Naive B cell (primary cell): Measurements from ENCODE around the gene CYGB. TPM values are rescaled to one million over a fixed set of nuclear protein-coding genes. Genes with fewer than 3 reads are reported as not detected.
"Not testable (repeated sequence)": the region's sequence is repeated elsewhere in the genome, so short reads cannot be mapped to it uniquely, and the experiment has no call there.

Experiments used
- ATAC-seq, 2 donors: fragments of 150-1000 bp; cut with Tn5 transposase; 2 replicates each; pipeline ENCODE4 v1.10.0; 2021; ENCODE audit warnings: low read depth in 2 of 2, mild to moderate bottlenecking in 2 of 2, moderate library complexity in 2 of 2
- DNase-seq: peaks from one replicate; pipeline ENCODE4 v3.0.0; 2022
- H3K27ac Mint-ChIP-seq, 6 donors: one replicate each; pipeline ENCODE4 v1.8.0; 2020 to 2022; ENCODE audit warnings: mild to moderate bottlenecking in 6 of 6, mixed read lengths in 6 of 6, moderate library complexity in 5 of 6, inconsistent platforms in 2 of 6
- H3K27me3 Mint-ChIP-seq, 3 donors: one replicate each; pipeline ENCODE4 v1.8.0; 2021 to 2022; ENCODE audit warnings: mixed read lengths in 3 of 3, mild to moderate bottlenecking in 1 of 3
- H3K36me3 Mint-ChIP-seq, 2 donors: one replicate each; pipeline ENCODE4 v1.8.0; 2020 to 2022; ENCODE audit warnings: mixed read lengths in 2 of 2, inconsistent platforms in 1 of 2, mild to moderate bottlenecking in 1 of 2
- H3K4me1 Mint-ChIP-seq, 3 donors: one replicate each; pipeline ENCODE4 v1.8.0; 2020 to 2022; ENCODE audit warnings: mixed read lengths in 3 of 3, inconsistent platforms in 1 of 3, mild to moderate bottlenecking in 1 of 3, moderate library complexity in 1 of 3
- H3K4me3 Mint-ChIP-seq, 8 donors: one replicate each; pipeline ENCODE4 v1.8.0; 2020 to 2022; ENCODE audit warnings: mild to moderate bottlenecking in 8 of 8, mixed read lengths in 8 of 8, moderate library complexity in 8 of 8, inconsistent platforms in 2 of 8
- H3K9me3 Mint-ChIP-seq, 7 donors: one replicate each; pipeline ENCODE4 v1.8.0; 2020 to 2022; ENCODE audit warnings: mixed read lengths in 7 of 7, mild to moderate bottlenecking in 5 of 7, inconsistent platforms in 2 of 7, moderate library complexity in 1 of 7
- polyA plus RNA-seq, 6 donors: library from polyadenylated mRNA; unstranded; fragments of 300-500 nt; fragmentation: Illumina TruSeq; gene quantifications; one replicate each; pipeline ENCODE4 v1.2.3, GENCODE V29; 2021; ENCODE audit warnings: low read depth in 6 of 6

CYGB gene
- polyA plus RNA-seq, 6 donors from 2014 or later, result 0.21 to 2.4 (median 0.79) TPM

DNA sequence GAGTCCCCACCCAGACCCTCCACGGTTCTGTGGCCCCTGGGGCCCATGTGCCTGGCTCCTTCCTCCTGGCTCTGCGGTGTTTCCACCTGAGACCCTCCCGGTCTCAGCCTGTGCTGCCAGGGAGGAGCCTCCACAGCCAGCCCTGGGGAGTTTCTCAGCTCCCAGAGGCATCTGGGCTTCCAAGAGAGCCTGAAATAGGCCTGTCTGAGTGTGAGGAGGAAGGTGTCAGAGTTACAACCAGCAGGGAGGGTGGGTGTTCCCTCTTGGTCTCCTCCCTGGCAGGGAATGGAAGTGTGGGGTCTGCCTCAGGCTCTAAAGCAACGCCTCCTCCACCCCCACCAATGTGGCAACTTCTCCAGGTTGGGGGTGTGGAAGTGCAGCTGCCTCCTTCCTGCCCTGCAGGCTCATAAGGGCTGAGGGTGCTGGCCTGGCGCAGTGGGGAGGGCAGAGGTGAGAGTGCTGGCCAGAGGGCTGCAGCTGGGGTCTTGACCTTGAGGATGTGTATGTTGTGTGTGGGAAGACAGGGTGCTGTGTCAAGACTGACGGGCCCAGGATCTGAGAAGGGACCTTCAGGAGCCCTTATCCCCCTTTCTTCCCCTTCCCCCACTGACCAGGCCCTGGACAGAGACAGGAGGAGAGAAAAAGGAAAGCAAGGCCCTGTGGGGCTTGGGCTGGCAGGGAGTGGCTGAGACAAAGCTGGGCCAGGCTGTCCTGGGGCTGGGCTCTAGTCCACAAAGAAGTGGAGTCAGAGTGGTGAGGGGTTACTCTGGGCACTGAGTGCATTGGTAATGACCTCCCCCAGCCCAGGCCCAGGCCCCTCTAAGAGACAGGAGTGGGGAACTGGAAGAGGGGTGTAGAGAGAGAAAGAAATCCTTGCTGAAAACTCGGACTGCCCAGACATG lies 2.4 kb downstream of the CYGB start:
- ATAC-seq (no peak), DNase-seq (no peak)
- Mint-ChIP-seq H3K9me3 (no peaks in the 10 kb centered on the region), H3K36me3 (peaks cover 0 to 3% of the 10 kb centered on the region in 2 donors), H3K27me3 (peaks cover 13 to 32% (median 14%) of the 10 kb centered on the region in 3 donors), H3K4me1 (peaks cover 25 to 46% (median 34%) of the 10 kb centered on the region in 3 donors), H3K4me3 (peak overlapping the region in 1 of 8 donors; percentile 12), H3K27ac (peak overlapping the region in 2 of 6 donors; percentile 37 to 74)

DNA sequence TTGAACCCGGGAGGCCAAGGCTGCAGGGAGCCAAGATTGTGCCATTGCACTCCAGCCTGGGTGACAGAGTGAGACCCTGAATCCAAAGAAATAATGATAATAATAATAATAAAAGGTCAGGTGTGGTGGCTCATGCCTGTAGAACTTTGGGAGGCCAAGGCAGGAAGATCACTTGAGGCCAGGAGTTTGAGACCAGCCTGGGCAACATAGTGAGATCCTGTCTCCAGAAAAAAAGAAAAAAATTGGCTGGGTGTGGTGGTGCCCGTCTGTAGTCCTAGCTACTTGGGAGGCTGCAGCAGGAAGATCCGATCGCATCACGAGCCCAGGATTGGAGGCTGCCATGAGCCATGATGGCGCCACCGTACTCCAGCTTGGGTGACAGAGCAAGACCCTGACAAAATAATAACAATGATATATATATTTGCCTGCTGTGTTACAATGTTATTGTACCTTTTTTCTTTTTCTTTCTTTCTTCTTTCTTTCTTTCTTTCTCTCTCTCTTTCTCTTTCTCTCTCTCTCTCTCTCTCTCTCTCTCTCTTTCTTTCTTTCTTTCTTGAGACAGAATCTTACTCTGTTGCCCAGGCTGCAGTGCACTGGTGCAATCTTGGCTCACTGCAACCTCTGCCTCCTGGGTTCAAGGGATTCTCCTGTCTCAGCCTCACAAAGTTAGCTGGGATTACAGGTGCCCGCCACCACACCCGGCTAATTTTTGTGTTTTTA lies 3.7 kb downstream of the CYGB start:
- not testable (repeated sequence) for H3K9me3 Mint-ChIP-seq, ATAC-seq, DNase-seq, H3K36me3 Mint-ChIP-seq, H3K4me3 Mint-ChIP-seq
- peaks cover 27 to 46% (median 31%) of the 10 kb centered on the region in 3 donors for H3K4me1 Mint-ChIP-seq
- peak overlapping the region in 1 of 6 donors; percentile 50 for H3K27ac Mint-ChIP-seq
- peaks cover 4 to 22% (median 5%) of the 10 kb centered on the region in 3 donors for H3K27me3 Mint-ChIP-seq

DNA sequence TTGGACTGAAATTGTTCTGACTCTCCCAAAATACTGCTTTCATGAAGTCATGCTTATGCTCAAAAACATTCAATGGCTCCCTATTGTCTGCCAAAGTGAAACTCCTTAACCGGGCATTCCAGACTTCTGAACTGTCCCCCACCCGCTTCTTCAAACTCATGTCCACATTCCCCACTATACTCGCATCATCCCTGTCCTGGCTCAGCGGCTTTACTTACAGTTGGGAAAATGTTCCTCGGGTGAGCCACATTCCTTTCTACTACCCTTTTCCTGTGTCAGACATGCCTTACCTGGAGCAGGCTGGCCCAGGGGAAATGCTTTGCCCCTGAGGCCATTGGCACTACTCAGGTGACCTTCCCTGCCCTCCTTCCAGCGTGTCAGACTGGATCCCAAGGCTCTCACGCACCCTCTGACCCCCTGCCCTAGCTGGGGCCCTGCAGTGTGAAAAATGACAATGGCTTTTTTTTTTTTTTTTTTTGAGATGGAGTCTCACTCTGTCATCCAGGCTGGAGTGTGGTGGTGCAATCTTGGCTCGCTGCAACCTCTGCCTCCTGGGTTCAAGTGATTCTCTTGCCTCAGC lies 5.3 kb downstream of the CYGB start:
- peaks cover 33 to 56% (median 38%) of the 10 kb centered on the region in 3 donors for H3K4me1 Mint-ChIP-seq
- ATAC-seq (no peak), DNase-seq (no peak)
- peak overlapping the region in 7 of 8 donors; percentile 29 to 80 (median 56) for H3K4me3 Mint-ChIP-seq
- peaks cover 0 to 16% (median 5%) of the 10 kb centered on the region in 3 donors for H3K27me3 Mint-ChIP-seq
- H3K36me3 Mint-ChIP-seq, result no peaks in the 10 kb centered on the region
- no peaks in the 10 kb centered on the region for H3K9me3 Mint-ChIP-seq
- peak overlapping the region in 5 of 6 donors; percentile 59 to 90 (median 82) for H3K27ac Mint-ChIP-seq

DNA sequence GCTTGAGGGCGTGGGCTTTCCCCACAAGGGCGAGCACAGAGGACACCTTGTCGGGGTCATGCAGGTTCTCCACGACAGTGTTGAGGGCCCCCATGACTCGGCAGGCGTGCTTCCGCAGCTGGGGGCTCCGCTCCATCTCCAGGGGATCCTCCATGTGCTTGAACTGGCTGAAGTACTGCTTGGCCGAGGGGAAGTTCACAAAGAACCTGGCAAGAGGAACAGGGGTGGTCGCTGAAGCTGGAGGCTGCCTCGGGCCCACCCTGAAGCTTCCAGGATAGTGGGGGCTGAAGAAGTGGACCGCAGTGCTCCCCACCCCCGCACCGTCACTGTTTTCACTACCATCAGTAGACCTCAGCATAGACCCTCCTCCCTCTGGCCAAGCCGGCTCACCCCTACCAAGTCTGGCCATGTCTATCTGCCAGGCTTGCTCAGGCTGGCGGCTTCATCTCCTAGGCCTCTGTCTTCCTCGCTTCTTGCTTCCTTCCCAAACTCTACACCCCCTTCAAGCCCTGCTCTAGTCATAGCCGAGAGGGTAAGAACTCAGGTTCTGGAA lies 5.9 kb downstream of the CYGB start:
- Mint-ChIP-seq H3K9me3 (no peaks in the 10 kb centered on the region), H3K4me1 (peaks cover 35 to 55% (median 36%) of the 10 kb centered on the region in 3 donors), H3K27ac (peak overlapping the region in 5 of 6 donors; percentile 59 to 90 (median 84)), H3K4me3 (peak overlapping the region; percentile 19 to 80 (median 53)), H3K36me3 (no peaks in the 10 kb centered on the region), H3K27me3 (peaks cover 0 to 11% (median 4%) of the 10 kb centered on the region in 3 donors)
- DNase-seq (no peak), ATAC-seq (no peak)

DNA sequence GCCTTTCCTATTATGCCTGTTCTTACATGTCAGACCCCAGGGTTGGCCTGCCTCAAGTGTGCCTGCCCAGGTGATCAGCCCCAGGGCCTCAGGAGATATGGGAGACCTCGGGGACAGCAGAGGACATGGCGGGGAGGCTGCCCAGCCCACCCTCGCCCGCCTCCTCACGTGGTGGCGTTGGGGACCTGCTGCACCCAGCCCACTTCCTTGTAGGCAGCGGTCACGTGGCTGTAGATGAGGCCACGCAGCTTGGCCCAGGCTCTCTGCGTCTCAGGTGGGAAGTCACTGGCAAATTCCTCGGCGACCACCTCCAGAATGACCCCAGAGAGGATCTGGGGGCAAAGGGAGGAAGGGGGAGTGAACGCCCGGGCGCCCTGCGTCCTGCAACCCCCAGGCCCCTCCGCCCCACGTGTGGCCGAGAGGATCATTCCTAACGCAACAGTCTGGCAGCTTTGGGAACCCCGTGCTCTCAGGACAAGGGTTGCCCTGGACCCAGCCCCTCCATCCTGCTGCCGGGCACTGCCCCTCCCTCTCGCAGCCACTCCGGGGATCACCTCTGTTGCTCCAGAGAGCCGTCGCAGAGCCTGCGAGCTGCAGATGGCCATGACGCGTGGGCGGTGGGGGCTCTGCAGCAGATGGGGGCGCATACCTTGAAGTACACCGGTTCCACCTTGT lies 6.6 kb downstream of the CYGB start:
- H3K4me3 Mint-ChIP-seq, result peak overlapping the region in 3 of 8 donors; percentile 10 to 85 (median 77)

DNA sequence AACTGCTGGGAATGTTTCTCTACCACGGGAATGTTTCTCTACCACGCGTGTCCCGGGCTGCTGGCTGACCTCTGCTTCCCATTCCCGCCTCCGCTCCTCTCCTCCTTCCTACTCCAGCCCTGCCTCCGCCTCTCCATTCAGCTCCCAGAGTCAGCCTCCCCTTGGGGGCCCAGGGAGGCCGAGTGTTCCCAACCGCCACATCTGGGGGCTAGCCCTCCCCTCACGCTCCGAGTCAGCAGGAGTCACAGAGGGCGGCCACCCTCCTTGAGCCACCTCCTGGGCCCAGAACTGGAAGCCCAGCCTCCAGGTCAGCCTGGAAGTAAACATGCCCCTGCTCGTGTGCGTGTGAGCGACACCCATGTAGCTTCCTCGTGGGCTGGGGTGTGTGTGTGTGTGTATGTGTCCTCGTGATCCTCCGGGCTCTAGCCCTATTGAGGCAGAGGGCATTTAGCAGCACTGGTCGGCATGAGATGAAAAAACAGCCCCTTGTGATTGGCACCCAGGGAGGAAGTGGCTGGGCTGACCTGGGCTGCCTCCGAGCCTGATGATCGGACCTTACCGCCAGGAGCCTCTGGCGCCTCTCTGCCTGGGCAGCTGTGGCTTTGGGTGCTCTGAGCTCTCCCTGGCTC lies 7.3 kb downstream of the CYGB start:
- no peaks in the 10 kb centered on the region for H3K9me3 Mint-ChIP-seq
- ATAC-seq (no peak), DNase-seq (no peak)
- peak overlapping the region; percentile 49 to 99 (median 94) for H3K27ac Mint-ChIP-seq
- no peaks in the 10 kb centered on the region for H3K36me3 Mint-ChIP-seq
- H3K4me1 Mint-ChIP-seq, result peaks cover 27 to 47% (median 39%) of the 10 kb centered on the region in 3 donors
- H3K27me3 Mint-ChIP-seq, result peaks cover 0 to 3% (median 0%) of the 10 kb centered on the region in 3 donors
- peak overlapping the region; percentile 56 to 85 (median 76) for H3K4me3 Mint-ChIP-seq

More for the DNA sequence above, 6.6 kb downstream of the CYGB start:
- no peaks in the 10 kb centered on the region for H3K9me3 Mint-ChIP-seq
- no peak for DNase-seq
- peaks cover 0 to 5% (median 0%) of the 10 kb centered on the region in 3 donors for H3K27me3 Mint-ChIP-seq
- no peak for ATAC-seq
- peak overlapping the region in 5 of 6 donors; percentile 49 to 99 (median 93) for H3K27ac Mint-ChIP-seq
- peaks cover 31 to 50% (median 37%) of the 10 kb centered on the region in 3 donors for H3K4me1 Mint-ChIP-seq
- H3K36me3 Mint-ChIP-seq, result no peaks in the 10 kb centered on the region

DNA sequence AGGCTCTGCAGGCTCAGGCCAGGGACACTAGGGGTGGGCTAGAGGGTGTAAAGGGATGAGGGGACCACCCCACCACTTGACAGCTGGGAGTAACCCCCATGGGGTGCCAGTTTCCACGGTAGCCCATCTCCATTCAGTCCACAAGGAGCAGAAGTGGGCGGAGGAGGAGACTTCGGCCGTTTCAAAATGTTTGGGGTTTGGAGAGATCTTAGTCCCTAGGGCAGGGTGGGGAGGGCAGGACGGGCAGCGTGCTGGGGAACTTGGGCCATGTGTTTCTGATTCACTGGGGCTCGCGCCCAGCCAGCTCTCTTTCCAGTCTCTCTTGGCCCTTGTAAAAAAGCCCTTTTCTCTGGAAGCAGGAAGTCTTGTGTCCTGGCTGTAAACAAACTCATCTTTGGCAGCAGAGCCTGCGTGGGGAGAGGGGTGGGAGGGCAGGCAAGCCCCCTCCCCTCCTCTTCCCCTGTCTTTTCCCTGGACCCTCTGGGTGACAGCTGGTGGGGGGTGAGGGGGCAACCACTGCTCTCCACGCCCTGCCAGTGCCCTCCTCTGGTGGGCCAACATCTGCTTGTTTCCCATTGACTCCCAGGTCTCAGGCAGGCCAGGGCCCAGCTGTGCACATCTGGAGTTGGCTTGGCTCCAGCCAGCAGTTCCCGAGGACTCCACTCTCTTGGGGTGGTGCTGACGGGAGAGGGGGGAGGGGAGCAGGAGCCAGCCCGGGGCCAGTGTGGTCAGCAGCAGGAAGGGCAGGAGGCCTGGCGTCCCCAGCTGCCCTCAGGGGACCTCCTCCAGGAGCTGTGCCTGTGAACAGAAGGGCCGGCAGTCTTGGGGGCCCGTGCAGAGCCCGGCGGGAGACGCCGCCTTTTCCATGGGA lies 8.1 kb downstream of the CYGB start:
- ATAC-seq, result no peak
- Mint-ChIP-seq H3K27me3 (no peaks in the 10 kb centered on the region), H3K4me1 (peaks cover 29 to 49% (median 46%) of the 10 kb centered on the region in 3 donors), H3K4me3 (peak overlapping the region; percentile 51 to 95 (median 87)), H3K27ac (peak overlapping the region; percentile 67 to 99 (median 94)), H3K36me3 (no peaks in the 10 kb centered on the region), H3K9me3 (no peaks in the 10 kb centered on the region)
- no peak for DNase-seq

DNA sequence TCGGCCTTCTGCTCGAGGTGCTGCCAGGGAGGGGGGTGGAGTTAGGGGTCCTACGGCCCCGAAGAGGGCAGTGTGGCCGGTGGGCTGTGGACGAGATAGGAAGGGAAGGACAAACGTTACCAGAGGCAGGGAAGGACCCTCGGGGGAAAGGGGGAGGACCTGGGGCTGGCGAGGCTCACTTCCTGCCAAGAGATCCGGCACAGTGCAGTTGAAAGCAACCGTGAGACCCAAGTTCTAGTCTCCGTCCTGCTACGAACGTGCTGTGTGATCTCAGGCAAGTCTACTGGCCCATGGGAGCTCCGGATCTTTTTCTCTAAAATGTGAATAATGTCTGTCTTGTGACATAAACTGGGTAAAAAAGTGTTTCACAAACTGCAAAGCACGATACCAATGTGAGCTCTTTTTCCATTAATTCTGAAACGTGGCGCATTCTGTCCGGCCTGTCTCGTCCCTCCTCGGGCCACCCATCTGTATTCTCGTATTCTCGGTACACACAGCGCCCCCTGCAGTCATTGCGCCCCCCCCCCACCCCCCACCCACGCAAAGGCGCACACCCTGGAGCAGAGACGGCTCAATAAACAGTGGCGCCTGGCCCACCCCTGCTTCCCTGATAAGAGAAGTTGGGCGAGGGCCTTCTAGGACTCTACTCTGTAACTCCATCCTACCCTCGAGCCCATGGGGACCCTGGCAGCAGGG lies 8.8 kb downstream of the CYGB start:
- ATAC-seq, result peak; percentile 16 to 20

DNA sequence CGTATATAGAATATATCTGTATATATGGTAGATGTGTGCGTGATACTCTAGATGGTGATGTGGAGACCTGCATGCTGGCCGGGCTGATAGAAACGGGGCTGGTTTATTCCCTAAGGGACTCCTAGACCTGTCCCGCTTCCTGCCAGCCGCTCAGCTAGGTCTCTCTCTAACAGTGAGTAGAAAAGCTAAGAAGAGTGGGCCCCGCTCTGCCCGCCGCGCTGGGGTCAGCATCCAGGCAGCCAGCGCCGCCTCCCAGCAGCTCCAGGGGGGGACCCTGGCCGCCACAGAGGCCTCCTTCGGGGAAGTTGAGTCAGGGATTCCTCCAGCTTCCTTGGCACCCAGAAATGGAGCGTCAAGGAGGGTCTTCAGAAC lies 9.4 kb downstream of the CYGB start:
- ATAC-seq, result peak; percentile 63 to 64
- Mint-ChIP-seq H3K27me3 (peaks cover 0 to 1% (median 0%) of the 10 kb centered on the region in 3 donors), H3K36me3 (no peaks in the 10 kb centered on the region), H3K4me3 (peak overlapping the region; percentile 77 to 95 (median 90)), H3K4me1 (peaks cover 38 to 62% (median 56%) of the 10 kb centered on the region in 3 donors), H3K27ac (peak overlapping the region; percentile 91 to 99 (median 94)), H3K9me3 (no peaks in the 10 kb centered on the region)
- DNase-seq, result no peak

More for the DNA sequence above, 8.8 kb downstream of the CYGB start:
- peak; percentile 35 for DNase-seq
- Mint-ChIP-seq H3K27ac (peak overlapping the region; percentile 91 to 99 (median 94)), H3K27me3 (no peaks in the 10 kb centered on the region), H3K9me3 (no peaks in the 10 kb centered on the region), H3K4me3 (peak overlapping the region; percentile 77 to 95 (median 90)), H3K36me3 (no peaks in the 10 kb centered on the region), H3K4me1 (peaks cover 33 to 56% (median 51%) of the 10 kb centered on the region in 3 donors)

DNA sequence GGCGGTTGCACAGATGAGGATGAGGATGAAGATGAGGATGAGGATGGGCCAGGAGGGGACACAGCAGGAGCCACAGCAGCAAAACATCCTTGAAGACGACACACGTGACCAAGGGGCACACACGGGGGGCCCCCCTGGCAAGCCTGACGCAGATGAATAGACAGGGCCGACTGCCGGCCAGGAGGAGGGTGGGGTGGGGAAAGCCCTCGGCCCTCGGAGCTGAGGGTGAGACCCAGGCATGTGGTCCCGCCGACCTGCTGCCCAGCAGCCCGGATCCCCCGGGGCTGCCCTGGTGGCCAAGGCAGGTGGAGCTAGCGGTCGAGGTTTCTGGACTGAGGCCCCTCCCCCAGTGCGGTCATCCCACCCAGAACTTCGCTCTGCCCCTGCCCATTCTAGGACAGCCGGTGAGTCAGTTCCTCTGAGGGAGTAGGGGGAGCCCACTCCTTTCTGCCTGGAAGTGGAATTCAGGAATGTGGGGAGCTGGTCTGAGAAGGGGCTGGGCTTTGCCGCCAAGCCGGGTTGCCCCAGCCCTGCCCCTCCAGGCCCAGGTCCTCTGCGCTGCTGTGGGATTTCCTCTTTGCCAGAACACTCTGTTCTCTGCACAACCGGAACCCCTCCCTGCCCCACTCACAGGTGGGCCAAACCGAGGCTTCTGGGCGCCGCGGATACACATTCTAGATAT lies 9.9 kb downstream of the CYGB start:
- Mint-ChIP-seq H3K27ac (peak overlapping the region; percentile 93 to 99 (median 96)), H3K4me3 (peak overlapping the region; percentile 77 to 95 (median 90)), H3K27me3 (peaks cover 0 to 5% (median 0%) of the 10 kb centered on the region in 3 donors), H3K4me1 (peaks cover 40 to 66% (median 58%) of the 10 kb centered on the region in 3 donors), H3K36me3 (no peaks in the 10 kb centered on the region), H3K9me3 (no peaks in the 10 kb centered on the region)
- DNase-seq (peak; percentile 83), ATAC-seq (peak; percentile 78 to 80)
